ENCODE measurements around the gene LTF. TPM values are rescaled to one million over a fixed set of nuclear protein-coding genes. Genes with fewer than 3 reads are reported as not detected.

LTF gene
- total and polyA plus RNA-seq, 9 of the 15 experiments (the other 6 are each of a cell fraction or from before 2014, with no cell fraction given), result 0.07 TPM; not detected in 8

DNA sequence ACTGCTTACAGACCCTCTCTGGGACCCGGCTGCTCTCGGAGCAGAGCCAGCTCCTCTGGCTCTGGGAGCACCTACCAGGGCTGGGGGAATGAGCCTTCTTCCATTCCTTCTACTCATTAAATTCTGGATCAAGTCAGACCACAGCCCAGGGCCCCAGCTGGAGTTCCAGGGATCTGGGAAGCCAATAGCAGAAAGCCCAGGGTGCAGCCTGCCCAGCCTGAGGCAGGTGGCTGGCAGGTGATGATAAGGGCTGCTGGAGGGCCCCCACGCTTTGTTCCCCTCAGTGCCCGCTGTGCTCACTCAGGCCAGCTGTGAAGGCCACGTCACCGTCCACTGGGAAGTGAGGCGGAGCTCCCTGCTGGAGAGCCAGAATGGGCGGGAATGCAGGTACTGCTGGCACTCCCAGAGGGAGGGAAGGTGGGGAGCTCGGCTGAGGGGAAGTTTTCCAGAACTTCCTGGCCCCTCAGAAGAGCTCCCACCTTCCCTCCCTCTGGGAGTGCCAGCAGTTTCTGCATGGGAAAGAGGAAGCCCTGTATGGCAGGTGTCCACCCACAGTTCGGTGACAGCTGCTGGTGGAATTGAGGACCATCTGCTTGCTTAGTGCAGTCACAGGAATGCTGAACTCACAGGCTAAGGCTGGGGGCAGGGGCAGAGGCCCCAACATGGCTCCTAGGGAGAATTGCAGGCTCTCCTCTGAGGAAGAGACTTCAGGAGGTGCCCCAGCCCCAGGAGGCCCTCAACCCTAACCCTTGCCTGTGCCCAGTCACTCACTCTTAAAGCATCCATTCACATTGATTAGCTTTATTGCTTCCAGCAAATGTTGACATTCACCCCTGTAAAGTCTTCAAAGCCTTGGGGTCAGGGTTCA lies 20.4 kb upstream of the LTF start (continued):
- TF ChIP-seq, protein P1, sequence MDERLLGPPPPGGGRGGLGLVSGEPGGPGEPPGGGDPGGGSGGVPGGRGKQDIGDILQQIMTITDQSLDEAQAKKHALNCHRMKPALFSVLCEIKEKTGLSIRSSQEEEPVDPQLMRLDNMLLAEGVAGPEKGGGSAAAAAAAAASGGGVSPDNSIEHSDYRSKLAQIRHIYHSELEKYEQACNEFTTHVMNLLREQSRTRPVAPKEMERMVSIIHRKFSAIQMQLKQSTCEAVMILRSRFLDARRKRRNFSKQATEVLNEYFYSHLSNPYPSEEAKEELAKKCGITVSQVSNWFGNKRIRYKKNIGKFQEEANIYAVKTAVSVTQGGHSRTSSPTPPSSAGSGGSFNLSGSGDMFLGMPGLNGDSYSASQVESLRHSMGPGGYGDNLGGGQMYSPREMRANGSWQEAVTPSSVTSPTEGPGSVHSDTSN (CRISPR knock-in tag; IDR thresholded peaks at IDR 0.05; ENCODE audit: low read depth), result no peak
- TF ChIP-seq, protein P1 (tag; conservative IDR thresholded peaks at IDR 0.05; ENCODE audit: low read depth), result no peak
- TF ChIP-seq, protein P2, sequence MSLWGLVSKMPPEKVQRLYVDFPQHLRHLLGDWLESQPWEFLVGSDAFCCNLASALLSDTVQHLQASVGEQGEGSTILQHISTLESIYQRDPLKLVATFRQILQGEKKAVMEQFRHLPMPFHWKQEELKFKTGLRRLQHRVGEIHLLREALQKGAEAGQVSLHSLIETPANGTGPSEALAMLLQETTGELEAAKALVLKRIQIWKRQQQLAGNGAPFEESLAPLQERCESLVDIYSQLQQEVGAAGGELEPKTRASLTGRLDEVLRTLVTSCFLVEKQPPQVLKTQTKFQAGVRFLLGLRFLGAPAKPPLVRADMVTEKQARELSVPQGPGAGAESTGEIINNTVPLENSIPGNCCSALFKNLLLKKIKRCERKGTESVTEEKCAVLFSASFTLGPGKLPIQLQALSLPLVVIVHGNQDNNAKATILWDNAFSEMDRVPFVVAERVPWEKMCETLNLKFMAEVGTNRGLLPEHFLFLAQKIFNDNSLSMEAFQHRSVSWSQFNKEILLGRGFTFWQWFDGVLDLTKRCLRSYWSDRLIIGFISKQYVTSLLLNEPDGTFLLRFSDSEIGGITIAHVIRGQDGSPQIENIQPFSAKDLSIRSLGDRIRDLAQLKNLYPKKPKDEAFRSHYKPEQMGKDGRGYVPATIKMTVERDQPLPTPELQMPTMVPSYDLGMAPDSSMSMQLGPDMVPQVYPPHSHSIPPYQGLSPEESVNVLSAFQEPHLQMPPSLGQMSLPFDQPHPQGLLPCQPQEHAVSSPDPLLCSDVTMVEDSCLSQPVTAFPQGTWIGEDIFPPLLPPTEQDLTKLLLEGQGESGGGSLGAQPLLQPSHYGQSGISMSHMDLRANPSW (CRISPR knock-in tag; IDR thresholded peaks at IDR 0.05), result no peak
- TF ChIP-seq NCOR1 (IDR thresholded peaks at IDR 0.05) (no peak), NCOA1 (IDR thresholded peaks at IDR 0.05; ENCODE audit: low read depth) (no peak), RAD21 (CRISPR knock-in tag; conservative IDR thresholded peaks at IDR 0.05 in 1 of 2, IDR thresholded peaks at IDR 0.05 in 1 of 2) (no peak), ZNF24 (IDR thresholded peaks at IDR 0.05) (no peak), RUNX1 (IDR thresholded peaks at IDR 0.05; ENCODE audit: low read depth) (no peak), KAT8 (IDR thresholded peaks at IDR 0.05; ENCODE audit: low read depth) (no peak), ESRRA (IDR thresholded peaks at IDR 0.05; ENCODE audit: borderline replicate concordance, low read depth) (no peak), MEF2A (IDR thresholded peaks at IDR 0.05; ENCODE audit: control insufficient read depth, low read depth, low read length) (no peak), LARP7 (IDR thresholded peaks at IDR 0.05) (no peak), CBX1 (IDR thresholded peaks at IDR 0.05; ENCODE audit: low read depth) (no peak), TRIM24 (IDR thresholded peaks at IDR 0.05) (peak in 1 of 2 experiments; percentile 17; a peak in 1 of 4 replicates), PPARD (CRISPR knock-in tag; IDR thresholded peaks at IDR 0.05) (no peak), STAG1 (CRISPR knock-in tag; IDR thresholded peaks at IDR 0.05; ENCODE audit: borderline replicate concordance) (no peak)
- TF ChIP-seq, protein P3, sequence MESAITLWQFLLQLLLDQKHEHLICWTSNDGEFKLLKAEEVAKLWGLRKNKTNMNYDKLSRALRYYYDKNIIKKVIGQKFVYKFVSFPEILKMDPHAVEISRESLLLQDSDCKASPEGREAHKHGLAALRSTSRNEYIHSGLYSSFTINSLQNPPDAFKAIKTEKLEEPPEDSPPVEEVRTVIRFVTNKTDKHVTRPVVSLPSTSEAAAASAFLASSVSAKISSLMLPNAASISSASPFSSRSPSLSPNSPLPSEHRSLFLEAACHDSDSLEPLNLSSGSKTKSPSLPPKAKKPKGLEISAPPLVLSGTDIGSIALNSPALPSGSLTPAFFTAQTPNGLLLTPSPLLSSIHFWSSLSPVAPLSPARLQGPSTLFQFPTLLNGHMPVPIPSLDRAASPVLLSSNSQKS (CRISPR knock-in tag; IDR thresholded peaks at IDR 0.05), result no peak
- TF ChIP-seq, protein P4, sequence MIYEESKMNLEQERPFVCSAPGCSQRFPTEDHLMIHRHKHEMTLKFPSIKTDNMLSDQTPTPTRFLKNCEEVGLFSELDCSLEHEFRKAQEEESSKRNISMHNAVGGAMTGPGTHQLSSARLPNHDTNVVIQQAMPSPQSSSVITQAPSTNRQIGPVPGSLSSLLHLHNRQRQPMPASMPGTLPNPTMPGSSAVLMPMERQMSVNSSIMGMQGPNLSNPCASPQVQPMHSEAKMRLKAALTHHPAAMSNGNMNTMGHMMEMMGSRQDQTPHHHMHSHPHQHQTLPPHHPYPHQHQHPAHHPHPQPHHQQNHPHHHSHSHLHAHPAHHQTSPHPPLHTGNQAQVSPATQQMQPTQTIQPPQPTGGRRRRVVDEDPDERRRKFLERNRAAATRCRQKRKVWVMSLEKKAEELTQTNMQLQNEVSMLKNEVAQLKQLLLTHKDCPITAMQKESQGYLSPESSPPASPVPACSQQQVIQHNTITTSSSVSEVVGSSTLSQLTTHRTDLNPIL (CRISPR knock-in tag; IDR thresholded peaks at IDR 0.05), result no peak
- TF ChIP-seq, protein P5, sequence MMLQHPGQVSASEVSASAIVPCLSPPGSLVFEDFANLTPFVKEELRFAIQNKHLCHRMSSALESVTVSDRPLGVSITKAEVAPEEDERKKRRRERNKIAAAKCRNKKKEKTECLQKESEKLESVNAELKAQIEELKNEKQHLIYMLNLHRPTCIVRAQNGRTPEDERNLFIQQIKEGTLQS (IDR thresholded peaks at IDR 0.05), result 0 out of 2 replicates have a peak, but pooled peaks have one; percentile 19
- TF ChIP-seq, protein P5 (CRISPR knock-in tag; conservative IDR thresholded peaks at IDR 0.05), result no peak

All from K562 (cell line).